Coronary artery (tissue), 2 donors: ENCODE data around the gene FDXR.

Experiments used
- DNase-seq: peaks from one replicate; pipeline ENCODE4 v3.0.0-alpha.2; 2017; ENCODE audit warnings: low spot score
- H3K27ac ChIP-seq, 2 donors: fragments of 200-600 bp; sonication (generic); one replicate each; pipeline ENCODE4 v1.5.1; 2016 to 2019
- H3K4me3 ChIP-seq: fragments of 200-600 bp; sonication (generic); 2 replicates; pipeline ENCODE4 v1.5.1; 2016; ENCODE audit warnings: mild to moderate bottlenecking, moderate library complexity
- TF ChIP-seq, protein P1 (sequence below): fragments of 200-600 bp; sonication (generic); IDR thresholded peaks from one replicate; pipeline ENCODE4 v1.5.1; 2019; ENCODE audit warnings: antibody characterized with exemption

FDXR gene

DNA sequence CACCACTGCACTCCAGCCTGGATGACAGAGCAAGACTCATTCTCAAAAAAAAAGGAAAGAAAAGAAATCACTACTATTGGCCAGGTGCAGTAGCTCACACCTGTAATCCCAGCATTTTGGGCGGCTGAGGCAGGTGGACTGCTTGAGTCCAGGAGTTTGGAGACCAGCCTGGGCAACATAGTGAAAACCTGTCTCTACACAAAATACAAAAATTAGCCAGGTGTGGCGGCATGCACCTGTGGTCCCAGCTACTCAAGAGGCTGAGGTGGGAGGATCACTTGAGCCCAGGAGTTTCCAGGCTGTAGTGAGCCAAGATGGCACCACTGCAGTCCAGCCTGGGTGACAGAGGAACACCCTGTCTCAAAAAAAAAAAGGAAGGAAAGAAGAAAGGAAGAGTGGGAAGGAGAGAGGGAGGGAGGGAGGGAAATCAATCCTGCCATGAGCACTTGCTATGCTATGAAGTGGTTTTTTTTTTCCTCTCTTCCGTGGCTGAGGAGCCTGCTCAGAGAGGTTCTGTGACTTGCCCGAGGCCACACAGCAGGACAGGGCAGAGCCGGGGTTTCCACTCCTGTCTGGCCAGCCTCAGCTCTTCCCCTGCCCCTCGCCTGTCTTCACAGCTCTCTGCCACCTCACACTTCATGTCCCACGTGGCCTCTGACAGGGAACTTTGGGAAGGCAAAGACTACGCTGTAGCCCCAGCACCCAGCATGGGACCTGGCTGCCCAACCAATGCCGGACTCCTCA, 24.0 kb downstream of the FDXR start:
- DNase-seq = no peak
- Histone ChIP-seq H3K4me3 (no peak overlapping the region), H3K27ac (no peak overlapping the region)
- TF ChIP-seq, protein P1, sequence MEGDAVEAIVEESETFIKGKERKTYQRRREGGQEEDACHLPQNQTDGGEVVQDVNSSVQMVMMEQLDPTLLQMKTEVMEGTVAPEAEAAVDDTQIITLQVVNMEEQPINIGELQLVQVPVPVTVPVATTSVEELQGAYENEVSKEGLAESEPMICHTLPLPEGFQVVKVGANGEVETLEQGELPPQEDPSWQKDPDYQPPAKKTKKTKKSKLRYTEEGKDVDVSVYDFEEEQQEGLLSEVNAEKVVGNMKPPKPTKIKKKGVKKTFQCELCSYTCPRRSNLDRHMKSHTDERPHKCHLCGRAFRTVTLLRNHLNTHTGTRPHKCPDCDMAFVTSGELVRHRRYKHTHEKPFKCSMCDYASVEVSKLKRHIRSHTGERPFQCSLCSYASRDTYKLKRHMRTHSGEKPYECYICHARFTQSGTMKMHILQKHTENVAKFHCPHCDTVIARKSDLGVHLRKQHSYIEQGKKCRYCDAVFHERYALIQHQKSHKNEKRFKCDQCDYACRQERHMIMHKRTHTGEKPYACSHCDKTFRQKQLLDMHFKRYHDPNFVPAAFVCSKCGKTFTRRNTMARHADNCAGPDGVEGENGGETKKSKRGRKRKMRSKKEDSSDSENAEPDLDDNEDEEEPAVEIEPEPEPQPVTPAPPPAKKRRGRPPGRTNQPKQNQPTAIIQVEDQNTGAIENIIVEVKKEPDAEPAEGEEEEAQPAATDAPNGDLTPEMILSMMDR = no peak

DNA sequence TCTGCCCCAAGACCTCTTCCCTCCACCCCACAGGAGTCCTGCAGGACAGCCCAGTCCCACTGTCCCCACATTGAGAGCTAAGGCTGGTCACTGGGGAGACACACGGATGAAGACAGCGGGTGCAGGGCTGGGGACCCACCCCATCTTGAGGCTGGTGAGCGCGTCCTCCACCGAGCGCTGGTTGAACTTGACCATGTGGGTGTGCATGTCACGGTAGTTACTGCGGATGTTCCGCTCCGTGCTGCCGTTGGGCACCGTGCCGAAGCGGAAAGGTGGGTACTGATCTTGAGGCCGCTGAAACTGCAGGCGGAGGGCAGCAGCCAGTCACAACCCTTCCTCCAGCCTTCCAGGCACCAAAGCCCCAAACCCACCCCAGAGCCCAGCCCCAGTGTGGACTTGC, 26.2 kb downstream of the FDXR start:
- no peak for DNase-seq
- Histone ChIP-seq H3K27ac (no peak overlapping the region), H3K4me3 (no peak overlapping the region)
- TF ChIP-seq, protein P1 = no peak

DNA sequence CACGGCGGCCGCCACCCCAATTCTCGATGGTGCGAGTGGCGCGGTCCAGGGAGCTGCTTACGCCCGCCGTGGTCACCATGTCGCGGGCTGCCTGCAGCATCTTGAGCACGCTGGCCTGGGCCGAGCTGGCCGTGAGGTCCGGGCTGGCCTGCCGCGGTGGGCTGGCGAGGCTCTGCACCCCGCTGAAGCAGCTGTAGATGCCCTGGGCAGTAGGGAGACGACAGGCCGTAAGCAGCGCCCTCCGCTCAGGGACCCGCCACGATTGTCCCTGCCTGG, 29.5 kb downstream of the FDXR start:
- TF ChIP-seq, protein P1 = no peak
- Histone ChIP-seq H3K4me3 (peak overlapping the region; percentile 68), H3K27ac (no peak overlapping the region)
- DNase-seq = no peak

DNA sequence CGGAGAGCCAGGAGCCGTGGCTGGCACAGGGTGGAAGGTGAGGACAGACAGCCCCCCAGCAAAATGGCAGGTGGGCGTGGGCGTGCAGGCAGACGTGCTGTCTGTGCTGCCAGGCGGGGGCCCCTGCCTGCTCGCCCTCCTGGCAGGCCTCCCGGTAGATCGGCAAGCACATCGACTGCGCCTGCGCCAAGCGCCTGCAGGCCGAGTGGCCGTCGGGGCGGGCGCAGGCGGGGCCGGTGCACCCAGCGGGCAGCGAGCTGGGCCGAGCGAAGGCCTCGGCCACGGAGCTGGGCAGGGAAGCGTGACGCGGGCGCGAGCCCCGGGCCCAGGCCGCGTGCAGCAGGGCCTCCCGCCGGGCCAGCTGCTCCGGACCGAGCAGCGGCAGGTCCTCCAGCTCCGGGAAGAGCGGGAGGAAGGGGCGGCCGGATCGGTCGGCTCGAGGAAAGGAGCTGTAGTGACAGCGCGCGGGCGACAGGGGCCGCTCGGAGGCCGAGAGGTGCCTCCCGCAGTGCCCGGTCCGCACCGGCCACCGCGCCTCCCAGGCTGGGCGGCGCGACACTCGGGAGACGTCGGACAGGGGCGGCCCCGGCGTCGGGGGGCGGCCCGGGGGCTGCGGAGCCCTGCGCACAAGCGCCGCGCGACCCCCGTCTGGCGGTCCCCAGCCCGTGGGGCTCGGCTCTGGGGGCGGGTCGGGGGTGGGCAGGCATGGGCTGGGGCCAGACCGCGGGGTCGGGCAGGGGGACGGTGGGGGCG, 30.0 kb downstream of the FDXR start:
- Histone ChIP-seq H3K4me3 (peak overlapping the region; percentile 68), H3K27ac (peak overlapping the region in 1 of 2 donors; percentile 70)
- no peak for DNase-seq
- TF ChIP-seq, protein P1 = peak; percentile 37

DNA sequence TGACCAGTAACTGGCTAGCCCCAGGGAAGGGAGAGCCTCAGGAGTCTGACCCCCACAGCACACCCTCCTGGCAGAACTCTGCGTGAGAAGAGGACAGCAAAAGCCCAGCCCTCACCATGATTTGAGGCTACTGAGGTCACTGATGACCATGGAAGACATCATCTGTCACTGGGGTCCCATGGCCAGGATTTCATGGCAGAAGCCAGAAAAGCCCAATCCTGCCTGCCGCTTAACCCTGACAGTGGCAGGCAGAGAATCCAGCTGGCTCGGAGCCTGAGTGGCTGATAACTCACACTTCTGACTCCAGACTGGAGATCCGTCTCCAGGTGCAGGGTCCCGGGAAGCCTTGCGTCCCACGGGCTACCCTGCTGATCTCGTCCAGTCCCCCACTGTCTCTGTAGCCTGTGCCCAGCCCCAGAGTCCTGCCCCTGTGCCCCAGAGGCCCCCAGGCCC, 30.6 kb downstream of the FDXR start:
- H3K27ac ChIP-seq = peak overlapping the region in 1 of 2 donors; percentile 70
- H3K4me3 ChIP-seq = peak overlapping the region; percentile 68
- TF ChIP-seq, protein P1 = no peak
- no peak for DNase-seq

DNA sequence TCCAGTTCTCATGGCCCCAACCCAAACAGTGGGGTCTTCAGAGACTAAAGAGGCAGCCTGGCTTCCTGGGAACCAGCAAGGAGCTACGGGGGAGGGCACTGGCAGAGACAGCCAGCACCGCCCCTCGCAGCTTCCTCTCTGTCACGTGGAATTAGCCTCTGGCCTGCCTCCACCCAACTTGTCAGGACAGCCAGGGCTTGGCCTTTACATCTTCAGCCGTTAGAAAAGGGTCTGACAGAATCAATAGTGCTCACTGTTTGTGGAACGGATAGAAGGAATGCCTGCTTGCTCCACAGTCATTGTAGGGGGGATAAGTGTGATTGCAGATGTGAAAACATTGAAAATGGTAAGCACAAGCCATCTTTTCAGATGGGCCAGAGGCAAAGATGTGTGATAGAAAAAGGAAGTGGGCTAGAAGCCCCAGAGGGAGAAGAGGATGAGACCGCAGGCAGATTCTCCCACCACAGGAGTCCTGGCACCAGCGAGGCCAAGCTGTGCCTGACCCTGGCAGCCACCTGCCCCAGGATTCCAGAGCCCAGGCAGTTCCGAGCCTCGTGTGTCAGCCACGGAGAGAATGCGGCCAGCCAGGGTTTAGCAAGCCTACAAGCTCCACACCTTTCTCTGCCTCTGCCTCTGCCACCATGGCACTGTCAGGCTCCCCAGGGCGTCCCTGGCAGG, 31.7 kb downstream of the FDXR start:
- no peak for DNase-seq
- peak overlapping the region in 1 of 2 donors; percentile 70 for H3K27ac ChIP-seq
- TF ChIP-seq, protein P1 = no peak
- no peak overlapping the region for H3K4me3 ChIP-seq
